ENCODE results near the gene DDX6. TPM values are rescaled to one million over a fixed set of nuclear protein-coding genes. Genes with fewer than 3 reads are reported as not detected.

Gene DDX6
- total RNA-seq, 4 donors from 2014 or later, result 65.0 to 95.7 (median 93.0) TPM

- Histone ChIP-seq H3K4me3 (no peak overlapping the region), H3K27ac (no peak overlapping the region), H3K27me3 (no peaks in the 10 kb centered on the region), H3K36me3 (no peaks in the 10 kb centered on the region), H3K9me3 (no peaks in the 10 kb centered on the region), H3K4me1 (peaks cover 0 to 8% (median 0%) of the 10 kb centered on the region in 4 donors)
- no peak for DNase-seq
- TF ChIP-seq CTCF (IDR thresholded peaks at IDR 0.05) (no peak), POLR2A (IDR thresholded peaks at IDR 0.05) (no peak)
These were observed 84.5 kb downstream of the DDX6 start for GRCh38 chr11:118706546-118706825.

- H3K4me1 ChIP-seq, result peaks cover 0 to 8% (median 0%) of the 10 kb centered on the region in 4 donors
- no peaks in the 10 kb centered on the region for H3K36me3 ChIP-seq
- no peak overlapping the region for H3K27ac ChIP-seq
- no peaks in the 10 kb centered on the region for H3K27me3 ChIP-seq
- no peak overlapping the region for H3K4me3 ChIP-seq
- TF ChIP-seq POLR2A (IDR thresholded peaks at IDR 0.05) (no peak), CTCF (IDR thresholded peaks at IDR 0.05) (no peak)
- DNase-seq, result peak in 1 of 3 donors; percentile 10
- H3K9me3 ChIP-seq, result no peaks in the 10 kb centered on the region
These were observed 85.0 kb downstream of the DDX6 start for GRCh38 chr11:118705791-118706545.

GRCh38 chr11:118705111-118705741 is 85.7 kb downstream of the DDX6 start:
- DNase-seq, result peak in 2 of 3 donors; percentile 56 to 69

GRCh38 chr11:118703563-118704106 is 87.3 kb downstream of the DDX6 start:
- no peaks in the 10 kb centered on the region for H3K36me3 ChIP-seq
- DNase-seq, result no peak
- peaks cover 0 to 8% (median 0%) of the 10 kb centered on the region in 4 donors for H3K4me1 ChIP-seq
- H3K27me3 ChIP-seq, result no peaks in the 10 kb centered on the region
- no peak overlapping the region for H3K4me3 ChIP-seq
- no peak for TF ChIP-seq POLR2A (IDR thresholded peaks at IDR 0.05)
- no peak for TF ChIP-seq CTCF (IDR thresholded peaks at IDR 0.05)
- H3K9me3 ChIP-seq, result no peaks in the 10 kb centered on the region
- H3K27ac ChIP-seq, result no peak overlapping the region

More at GRCh38 chr11:118705111-118705741, 85.7 kb downstream of the DDX6 start:
- no peaks in the 10 kb centered on the region for H3K9me3 ChIP-seq
- peak overlapping the region in 1 of 4 donors; percentile 46 for H3K27ac ChIP-seq
- H3K36me3 ChIP-seq, result no peaks in the 10 kb centered on the region
- H3K27me3 ChIP-seq, result no peaks in the 10 kb centered on the region
- H3K4me3 ChIP-seq, result no peak overlapping the region
- TF ChIP-seq POLR2A (IDR thresholded peaks at IDR 0.05), result no peak
- no peak for TF ChIP-seq CTCF (IDR thresholded peaks at IDR 0.05)
- H3K4me1 ChIP-seq, result peaks cover 0 to 8% (median 0%) of the 10 kb centered on the region in 4 donors

- Histone ChIP-seq H3K4me3 (no peak overlapping the region), H3K9me3 (no peaks in the 10 kb centered on the region), H3K4me1 (no peaks in the 10 kb centered on the region), H3K27me3 (no peaks in the 10 kb centered on the region), H3K36me3 (no peaks in the 10 kb centered on the region), H3K27ac (peak overlapping the region in 2 of 4 donors; percentile 14 to 35)
- TF ChIP-seq CTCF (IDR thresholded peaks at IDR 0.05) (no peak), POLR2A (IDR thresholded peaks at IDR 0.05) (no peak)
- peak in 2 of 3 donors; percentile 54 to 76 for DNase-seq
These were observed 91.3 kb downstream of the DDX6 start for GRCh38 chr11:118699506-118700220.

Small RNA genes within 50 kb of the gene (small RNA-seq; reads per million reads assigned to genes)
- gene AP004609.2 (0 reads per million in 2 donors), gene RF00019 (0 reads per million in 2 donors), gene RNU6-376P (0 reads per million in 2 donors)

Other genes starting within 250 kb of the DDX6 start
- 10 to 100 TPM; 12.5 to 32.2 (median 14.4) TPM for gene IFT46, start 225.2 kb downstream of the DDX6 start, total RNA-seq
- 100 to 1,000 TPM in 2 of 4 donors, 10 to 100 TPM in 2; 54.5 to 116 (median 91.0) TPM for gene ARCN1, start 218.8 kb downstream of the DDX6 start, total RNA-seq
- gene PHLDB1, start 183.5 kb downstream of the DDX6 start, total RNA-seq, result 100 to 1,000 TPM in 2 of 4 donors, 10 to 100 TPM in 2; 32.4 to 380 (median 93.8) TPM
- 10 to 100 TPM; 18.9 to 53.4 (median 32.6) TPM for gene TREH, start 111.5 kb downstream of the DDX6 start, total RNA-seq
- 1 to 10 TPM in 2 of 4 donors, under 1 TPM in 1, not detected in 1; 0.66 to 7.4 (median 1.1) TPM for gene CXCR5, start 92.7 kb upstream of the DDX6 start, total RNA-seq
- 10 to 100 TPM; 26.4 to 51.3 (median 34.1) TPM for gene BCL9L, start 134.8 kb upstream of the DDX6 start, total RNA-seq
- gene UPK2, start 165.1 kb upstream of the DDX6 start, total RNA-seq, result not detected
- not detected for gene FOXR1, start 180.6 kb upstream of the DDX6 start, total RNA-seq
- 100 to 1,000 TPM in 3 of 4 donors, 10 to 100 TPM in 1; 66.4 to 192 (median 105) TPM for gene CENATAC, start 207.0 kb upstream of the DDX6 start, total RNA-seq
- 1,000 to 10,000 TPM in 1 of 4 donors, 100 to 1,000 TPM in 3; 369 to 1,310 (median 750) TPM for gene RPS25, start 227.2 kb upstream of the DDX6 start, total RNA-seq
- gene TRAPPC4, start 227.6 kb upstream of the DDX6 start, total RNA-seq, result 100 to 1,000 TPM in 1 of 4 donors, 10 to 100 TPM in 3; 52.8 to 104 (median 77.8) TPM
- gene SLC37A4, start 239.7 kb upstream of the DDX6 start, total RNA-seq, result 100 to 1,000 TPM in 3 of 4 donors, 10 to 100 TPM in 1; 18.2 to 253 (median 209) TPM